Thyroid gland (tissue), 4 donors: ENCODE data around the gene PAGE2B.
"Not testable (repeated sequence)": the region's sequence is repeated elsewhere in the genome, so short reads cannot be mapped to it uniquely, and the experiment has no call there.

ENCODE experiments used
- POLR2A ChIP-seq, 2 donors: fragments of 450-650 bp; IDR thresholded peaks; one replicate each; pipeline ENCODE4 v1.6.1; 2017; ENCODE audit warnings: antibody characterized with exemption in 2 of 2, mild to moderate bottlenecking in 2 of 2, moderate library complexity in 1 of 2
- TF ChIP-seq, protein P1 (sequence below), 6 experiments: fragments of 200-600 bp in 3 of 6; fragments of 450-650 bp in 3 of 6; sonication (generic) in 3 of 6; IDR thresholded peaks; one replicate each; pipeline ENCODE4 v1.5.1; 2016 to 2019; ENCODE audit warnings: antibody characterized with exemption in 6 of 6, mild to moderate bottlenecking in 2 of 6, inconsistent platforms in 1 of 6, moderate library complexity in 1 of 6

DNA sequence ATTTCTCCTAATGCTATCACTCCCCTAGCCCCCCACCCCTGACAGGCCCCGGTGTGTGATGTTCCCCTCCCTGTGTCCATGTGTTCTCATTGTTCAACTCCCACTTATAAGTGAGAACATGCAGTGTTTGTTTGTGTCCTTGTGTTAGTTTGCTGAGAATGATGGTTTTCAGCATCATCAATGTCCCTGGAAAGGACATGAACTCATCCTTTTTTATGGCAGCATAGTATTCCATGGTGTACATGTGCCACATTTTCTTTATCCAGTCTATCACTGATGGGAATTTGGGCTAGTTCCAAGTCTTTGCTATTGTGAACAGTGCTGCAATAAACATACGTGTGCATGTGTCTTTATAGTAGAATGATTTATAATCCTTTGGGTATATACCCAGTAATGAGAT lies 7.7 kb upstream of the PAGE2B start:
- TF ChIP-seq, protein P1, sequence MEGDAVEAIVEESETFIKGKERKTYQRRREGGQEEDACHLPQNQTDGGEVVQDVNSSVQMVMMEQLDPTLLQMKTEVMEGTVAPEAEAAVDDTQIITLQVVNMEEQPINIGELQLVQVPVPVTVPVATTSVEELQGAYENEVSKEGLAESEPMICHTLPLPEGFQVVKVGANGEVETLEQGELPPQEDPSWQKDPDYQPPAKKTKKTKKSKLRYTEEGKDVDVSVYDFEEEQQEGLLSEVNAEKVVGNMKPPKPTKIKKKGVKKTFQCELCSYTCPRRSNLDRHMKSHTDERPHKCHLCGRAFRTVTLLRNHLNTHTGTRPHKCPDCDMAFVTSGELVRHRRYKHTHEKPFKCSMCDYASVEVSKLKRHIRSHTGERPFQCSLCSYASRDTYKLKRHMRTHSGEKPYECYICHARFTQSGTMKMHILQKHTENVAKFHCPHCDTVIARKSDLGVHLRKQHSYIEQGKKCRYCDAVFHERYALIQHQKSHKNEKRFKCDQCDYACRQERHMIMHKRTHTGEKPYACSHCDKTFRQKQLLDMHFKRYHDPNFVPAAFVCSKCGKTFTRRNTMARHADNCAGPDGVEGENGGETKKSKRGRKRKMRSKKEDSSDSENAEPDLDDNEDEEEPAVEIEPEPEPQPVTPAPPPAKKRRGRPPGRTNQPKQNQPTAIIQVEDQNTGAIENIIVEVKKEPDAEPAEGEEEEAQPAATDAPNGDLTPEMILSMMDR (IDR thresholded peaks at IDR 0.05): not testable (repeated sequence)
- TF ChIP-seq POLR2A (IDR thresholded peaks at IDR 0.05): not testable (repeated sequence)
